NCI-H1048 (cell line): ENCODE data around the gene CORIN.
"Not testable (repeated sequence)": the region's sequence is repeated elsewhere in the genome, so short reads cannot be mapped to it uniquely, and the experiment has no call there.

Source experiments
- DNase-seq: peaks from one replicate; lab custom pipeline; 2025; lab: John Stamatoyannopoulos, UW

The CORIN gene

DNA sequence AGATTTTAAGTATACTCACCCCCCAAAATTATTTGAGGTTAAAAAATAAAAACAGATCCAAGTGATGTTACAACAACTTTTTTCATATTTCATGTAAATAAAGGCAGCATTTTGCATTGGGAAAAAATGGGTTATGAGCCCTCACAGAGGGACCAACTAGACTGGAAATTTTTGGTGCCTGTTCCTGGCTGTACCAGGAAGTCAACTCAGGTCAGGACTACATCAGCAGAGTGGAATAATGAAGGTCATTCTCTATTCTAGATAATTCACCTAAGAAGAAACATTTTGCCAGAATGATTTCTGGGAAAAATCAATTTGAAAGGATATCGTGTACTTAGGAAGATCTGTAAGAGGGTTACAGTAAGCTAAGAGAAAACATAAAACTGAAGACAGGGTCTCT, 66.8 kb downstream of the CORIN start:
- DNase-seq, result no peak

DNA sequence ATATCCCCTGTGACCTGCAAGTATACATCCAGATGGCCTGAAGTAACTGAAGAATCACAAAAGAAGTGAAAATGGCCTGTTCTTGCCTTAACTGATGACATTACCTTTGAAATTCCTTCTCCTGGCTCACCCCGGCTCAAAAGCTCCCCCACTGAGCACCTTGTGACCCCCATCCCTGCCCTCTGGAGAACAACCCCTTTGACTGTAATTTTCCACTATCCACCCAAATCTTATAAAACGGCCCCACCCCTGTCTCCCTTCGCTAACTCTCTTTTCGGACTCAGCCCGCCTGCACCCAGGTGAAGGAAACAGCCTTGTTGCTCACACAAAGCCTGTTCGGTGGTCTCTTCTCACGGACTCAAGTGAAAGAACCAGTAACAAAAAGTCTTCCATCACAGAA, 69.9 kb downstream of the CORIN start:
- not testable (repeated sequence) for DNase-seq

DNA sequence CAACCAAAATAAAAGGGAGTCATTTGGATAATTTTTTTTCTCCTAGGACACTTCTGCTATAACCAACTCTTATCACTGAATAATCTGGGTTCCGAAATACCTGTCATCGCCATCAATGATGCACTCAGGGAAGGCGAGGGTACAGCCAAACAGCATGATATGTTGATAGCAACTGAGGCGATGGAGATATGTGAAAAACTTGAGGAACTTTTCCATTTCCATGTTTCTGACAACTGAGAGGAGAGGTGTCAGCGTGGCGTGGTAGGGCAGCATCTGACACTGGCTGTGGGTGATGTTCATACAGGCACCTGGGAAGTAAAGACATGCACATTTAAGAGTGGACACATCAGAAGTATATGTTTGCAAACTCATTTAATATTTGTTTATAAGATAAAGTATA, 74.6 kb downstream of the CORIN start:
- no peak for DNase-seq

DNA sequence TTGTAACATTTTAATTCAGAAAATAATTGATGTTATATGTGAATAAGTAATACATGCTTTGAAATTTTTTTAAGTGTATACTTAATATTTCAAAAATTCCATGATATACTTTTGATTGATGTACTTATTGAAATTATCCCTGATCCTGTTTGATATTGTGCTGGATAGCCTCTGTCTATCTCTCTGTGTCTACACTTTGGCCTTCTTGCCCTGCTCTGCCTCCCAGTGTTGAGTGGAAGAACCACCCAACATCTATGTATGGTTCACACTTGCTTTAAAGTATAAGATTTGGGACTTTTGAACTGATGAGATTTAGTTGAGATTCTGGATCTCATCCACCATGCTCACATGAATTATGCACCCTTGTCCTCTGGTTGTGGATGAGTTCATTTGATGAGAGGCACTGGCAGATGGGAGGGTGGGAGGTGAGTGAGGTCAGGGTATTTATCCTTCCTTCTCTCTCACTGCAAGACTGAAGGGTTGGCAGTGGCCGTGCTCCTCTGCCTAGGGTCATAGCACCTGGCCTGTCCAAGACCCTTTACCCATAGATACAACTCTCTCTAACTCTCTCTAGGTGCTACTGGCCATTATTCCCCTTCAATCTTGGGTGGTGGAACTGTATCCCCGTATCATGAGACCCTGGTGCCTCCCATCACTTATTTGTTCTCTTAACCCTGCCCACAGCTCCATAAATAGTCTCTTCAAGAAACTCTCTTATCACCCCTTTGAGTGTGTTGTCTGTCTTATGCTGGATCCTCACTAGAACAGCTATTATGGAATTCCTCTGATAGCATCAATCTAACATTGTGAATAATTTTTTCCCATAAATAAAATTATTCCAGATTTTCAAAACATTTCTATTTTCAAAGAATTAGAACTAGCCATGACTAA, 75.2 kb downstream of the CORIN start:
- DNase-seq, result no peak

DNA sequence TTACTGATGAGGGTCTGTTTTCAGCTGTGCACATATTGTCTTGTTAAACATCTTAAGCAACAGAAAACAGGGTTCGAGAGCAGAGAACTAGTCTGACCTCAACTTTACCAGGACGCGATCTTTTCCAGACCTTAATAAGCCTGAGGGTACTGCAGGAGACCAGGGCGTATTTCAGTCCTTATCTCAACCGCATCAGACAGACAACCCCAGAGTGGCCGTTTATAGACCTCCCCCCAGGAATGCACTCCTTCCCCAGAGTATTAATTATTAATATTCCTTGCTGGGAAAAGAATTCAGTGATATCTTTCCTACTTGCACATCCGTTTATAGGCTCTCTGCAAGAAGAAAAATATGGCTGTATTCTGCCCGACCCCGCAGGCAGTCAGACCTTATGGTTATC, 84.6 kb downstream of the CORIN start:
- not testable (repeated sequence) for DNase-seq

DNA sequence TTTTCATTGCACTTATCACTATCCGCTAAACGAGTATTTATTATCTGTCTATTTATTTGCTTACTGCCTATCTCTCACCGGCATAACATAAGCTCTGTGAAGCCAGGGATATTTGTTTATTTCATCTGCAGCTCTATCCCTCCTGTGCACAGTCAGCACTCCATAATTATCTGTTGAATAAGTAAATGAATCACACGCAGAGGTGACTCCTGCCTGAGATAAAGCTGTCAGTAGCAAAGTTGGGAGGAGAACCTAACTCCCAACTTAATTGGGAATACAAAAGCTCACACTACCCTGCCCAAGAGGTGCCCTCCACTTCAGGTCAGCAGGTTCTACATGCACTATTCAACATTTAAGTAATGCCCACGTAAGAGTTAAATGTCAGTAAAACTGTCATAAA, 85.7 kb downstream of the CORIN start:
- DNase-seq, result no peak

DNA sequence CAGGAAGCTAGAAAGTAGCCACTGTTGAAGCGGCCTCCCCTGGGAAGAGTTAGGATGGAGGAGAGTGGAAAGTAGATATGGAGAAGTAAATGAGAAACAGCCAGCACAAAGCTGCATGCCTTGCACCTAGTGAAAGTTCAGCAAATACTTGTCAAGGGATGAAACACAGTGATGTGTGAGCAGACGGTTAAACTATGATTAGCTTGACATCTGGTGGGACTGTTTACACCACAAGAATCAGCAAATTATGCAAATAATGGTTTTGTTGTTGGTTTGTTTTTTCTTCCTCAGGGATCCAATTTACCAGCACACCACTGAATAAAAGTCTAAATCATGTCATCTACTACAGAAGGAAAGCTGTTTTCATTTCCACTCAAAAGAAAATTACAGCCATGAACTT, 87.1 kb downstream of the CORIN start:
- DNase-seq, result no peak

DNA sequence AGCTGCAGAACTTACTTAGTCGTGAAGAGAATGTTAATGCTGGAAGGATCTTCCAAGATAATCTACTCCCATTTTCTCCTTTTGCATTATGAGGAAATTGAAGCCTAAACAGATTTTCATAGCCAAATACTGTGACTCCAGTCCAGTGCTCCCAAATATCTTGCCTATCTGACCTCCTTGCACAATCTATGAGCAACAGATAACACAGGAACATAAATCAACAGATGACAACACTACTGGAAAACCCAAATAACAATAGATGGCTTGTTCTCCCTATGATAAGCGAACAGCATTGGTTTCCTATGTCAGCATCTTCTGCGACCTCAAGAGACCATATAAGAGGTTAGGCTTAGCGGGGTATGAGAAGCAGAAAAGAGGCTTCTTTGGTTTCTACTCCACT, 88.0 kb downstream of the CORIN start:
- no peak for DNase-seq

DNA sequence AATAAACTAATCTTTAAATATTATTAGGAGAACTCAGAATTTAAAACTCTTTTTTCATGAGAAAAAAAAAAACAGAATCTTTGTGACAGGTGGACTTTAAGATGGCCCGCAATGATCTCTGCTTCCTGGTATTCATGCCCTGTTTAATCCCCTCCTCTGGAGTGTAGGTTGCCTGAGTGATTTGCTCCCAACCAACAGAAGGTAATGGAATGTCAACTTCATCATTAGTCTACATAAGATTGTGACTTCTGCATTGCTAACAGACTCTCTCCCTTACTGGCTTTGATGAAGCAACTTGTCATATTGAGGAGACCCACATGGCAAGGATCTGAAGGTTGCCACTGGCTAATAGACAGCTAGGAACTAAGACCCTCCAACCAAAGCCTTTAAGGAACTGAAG, 88.8 kb downstream of the CORIN start:
- DNase-seq, result no peak

DNA sequence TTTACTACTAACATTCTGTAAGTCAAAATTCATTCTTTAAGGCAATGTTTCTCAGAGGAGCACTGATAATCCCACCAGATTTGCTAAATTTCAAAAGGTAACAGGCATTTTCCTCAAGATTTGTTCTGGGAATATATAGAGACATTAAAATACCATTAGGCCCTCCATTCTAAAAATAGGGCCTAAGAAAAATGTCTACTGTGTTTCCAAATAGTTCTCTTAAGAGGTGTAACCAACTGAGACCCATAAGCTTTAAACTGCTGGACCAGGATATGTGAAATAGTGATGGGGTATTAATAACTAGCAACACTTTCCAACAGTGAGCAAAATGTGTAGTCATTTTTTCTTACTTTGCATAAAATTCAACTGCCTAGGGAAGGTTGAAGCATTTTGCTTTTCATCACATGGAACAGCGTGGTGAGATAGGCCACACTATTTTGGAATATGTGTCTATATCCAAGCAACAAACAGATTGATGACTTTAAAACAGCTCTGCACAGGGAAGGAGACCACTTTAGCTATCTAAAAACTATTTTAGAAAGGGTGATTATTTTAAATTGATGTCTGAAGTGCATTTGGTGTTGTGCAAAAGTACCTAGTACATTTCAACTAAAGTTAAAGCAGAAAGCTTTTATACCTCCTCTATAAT, 89.9 kb downstream of the CORIN start:
- no peak for DNase-seq

DNA sequence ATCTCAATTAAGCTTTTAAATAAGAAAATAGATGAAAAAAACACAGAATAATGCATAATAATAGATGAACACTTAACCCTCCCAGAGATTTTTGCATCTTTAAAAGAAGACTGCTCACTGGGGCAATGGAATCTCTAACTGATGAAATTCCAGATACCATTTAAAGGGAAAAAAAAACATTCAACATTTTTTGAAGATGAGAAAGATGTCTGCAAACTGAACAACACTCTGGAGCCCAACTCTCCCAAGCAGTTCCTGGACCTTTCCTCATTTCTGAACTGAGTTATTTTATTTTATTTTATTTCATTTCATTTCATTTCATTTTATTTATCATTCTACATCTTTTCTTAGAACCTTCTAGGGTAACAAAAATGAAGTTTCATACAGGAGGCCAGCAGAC, 90.7 kb downstream of the CORIN start:
- no peak for DNase-seq

DNA sequence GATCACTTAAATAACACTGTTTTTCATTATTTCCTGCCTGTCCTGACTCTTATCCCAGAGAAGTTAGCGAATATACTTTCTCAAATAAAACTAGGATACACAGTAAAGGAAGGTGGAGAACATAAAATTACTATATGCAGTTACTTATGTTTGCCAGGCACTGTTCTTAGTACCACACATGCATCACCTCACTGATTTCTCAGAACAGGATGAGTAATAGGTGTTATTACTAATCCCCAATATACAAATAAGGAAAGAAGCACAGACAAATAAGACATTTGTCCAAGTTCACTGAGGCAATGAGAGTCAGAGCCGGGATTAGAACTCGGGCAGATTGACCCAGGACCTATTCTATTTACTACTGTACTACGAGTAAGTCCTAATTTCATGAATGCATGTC, 91.7 kb downstream of the CORIN start:
- no peak for DNase-seq

DNA sequence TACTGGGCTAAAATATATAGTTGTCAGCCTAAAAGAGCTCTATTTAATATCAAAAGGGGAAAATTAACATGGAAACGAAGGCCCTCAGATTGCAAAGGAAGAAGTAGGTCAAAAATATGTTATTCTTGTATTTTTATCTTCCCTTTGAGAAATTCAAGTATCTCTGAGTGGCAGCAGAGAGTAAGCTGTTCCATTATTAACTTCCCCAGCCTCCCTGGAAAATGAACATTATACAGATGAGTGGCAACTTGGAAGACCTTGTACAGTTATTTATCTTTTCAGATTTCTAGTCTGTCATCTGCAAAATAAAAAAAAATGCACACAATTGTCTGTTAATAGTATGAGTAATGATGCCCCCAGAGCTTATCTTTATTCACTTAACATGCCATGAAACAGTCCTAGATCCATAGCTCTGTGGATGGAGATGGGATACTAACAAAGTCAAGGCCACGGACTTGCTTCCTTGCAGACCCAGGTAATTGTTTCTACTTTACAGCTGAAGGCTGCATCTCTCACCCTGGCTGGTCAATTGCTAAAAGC, 93.0 kb downstream of the CORIN start:
- DNase-seq, result no peak

DNA sequence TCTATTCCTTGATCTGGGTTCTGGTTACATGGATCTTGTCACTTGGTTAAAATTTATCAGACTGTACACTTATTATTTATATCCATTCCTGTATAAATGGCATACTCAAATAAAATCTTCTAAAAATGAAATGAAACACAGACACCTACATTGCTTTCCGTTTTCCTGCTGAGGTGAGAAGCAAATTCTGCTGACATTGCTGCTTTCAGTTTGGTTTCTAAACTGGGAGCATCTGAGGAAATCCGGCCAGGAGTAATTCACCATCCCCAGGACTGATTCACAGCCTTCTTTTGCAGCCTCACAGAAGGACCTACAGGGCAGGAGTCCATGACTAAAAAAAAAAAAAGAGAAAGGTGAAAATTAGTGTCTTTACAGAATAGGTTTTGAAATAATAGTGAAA, 93.6 kb downstream of the CORIN start:
- DNase-seq, result no peak

DNA sequence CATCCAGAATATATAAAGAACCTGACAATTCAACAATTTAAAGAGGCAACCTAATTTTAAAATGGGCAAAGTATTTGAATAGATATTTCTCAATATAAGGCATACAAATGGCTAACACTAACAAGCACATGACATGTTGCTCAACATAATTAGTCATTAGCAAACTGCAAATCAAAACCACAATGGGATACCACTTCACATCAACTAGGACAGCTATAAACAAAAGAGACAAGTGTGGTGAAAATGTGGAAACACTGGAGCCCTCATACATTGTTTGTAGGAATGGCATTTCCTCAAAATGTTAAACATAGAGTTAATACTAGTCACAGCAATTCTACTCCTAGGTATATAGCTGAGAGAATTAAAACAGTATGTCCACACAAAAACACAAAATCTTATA, 96.7 kb downstream of the CORIN start:
- no peak for DNase-seq

DNA sequence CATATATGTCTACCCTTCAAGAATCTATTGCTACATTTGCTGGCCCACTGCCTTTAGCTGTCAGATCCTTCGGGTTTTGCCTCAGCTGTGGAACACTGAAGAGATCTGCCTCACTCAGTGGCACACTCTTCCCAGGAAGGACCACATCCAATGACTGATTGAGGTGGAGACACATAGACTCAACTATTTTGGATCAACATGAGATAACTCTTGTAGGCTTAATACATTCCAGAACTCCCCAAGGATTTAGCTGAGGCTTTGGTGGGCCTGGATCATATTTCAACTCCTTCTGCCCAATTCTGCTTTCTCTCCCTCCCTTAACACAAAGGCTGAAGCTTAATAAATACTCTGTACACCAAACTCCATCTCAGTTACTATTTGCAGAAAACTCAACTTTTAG, 100.5 kb downstream of the CORIN start:
- DNase-seq, result no peak

DNA sequence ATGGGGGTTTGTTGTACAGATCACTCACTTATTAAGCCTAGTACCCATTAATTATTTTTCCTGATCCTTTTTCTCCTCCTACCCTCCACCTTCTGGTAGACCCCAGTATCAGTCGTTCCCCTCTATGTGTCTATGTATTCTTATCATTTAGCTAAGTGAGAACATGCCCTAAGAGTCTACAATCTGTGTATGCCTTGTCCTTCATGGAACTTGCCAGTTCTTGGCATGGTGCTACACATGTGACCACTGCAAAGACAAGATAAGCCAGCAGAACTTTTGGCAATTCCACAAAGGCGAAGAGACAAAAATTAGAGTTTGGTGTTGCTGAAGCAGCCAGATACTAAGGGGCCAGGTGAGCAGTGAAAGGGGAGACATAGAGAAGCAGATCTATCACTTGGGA, 101.3 kb downstream of the CORIN start:
- DNase-seq, result no peak

DNA sequence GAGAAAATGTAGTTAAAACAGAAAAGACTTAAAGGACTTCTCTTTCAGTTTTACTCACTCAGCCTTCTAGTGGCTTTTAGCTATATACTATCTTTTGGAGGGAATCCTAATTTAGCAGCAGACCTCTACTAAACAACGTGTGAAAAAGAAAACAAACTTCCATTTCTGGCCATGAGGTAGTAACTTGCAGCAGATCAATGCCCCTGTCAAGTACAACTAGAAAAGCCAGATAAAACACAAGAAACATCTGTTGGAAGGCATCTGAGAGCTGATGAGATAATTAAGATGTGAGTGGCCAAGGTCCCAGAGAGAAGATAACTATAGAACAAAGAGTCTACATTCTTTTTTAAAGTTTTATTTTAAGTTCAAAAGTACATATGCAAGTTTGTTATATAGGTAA, 101.7 kb downstream of the CORIN start:
- DNase-seq, result no peak

DNA sequence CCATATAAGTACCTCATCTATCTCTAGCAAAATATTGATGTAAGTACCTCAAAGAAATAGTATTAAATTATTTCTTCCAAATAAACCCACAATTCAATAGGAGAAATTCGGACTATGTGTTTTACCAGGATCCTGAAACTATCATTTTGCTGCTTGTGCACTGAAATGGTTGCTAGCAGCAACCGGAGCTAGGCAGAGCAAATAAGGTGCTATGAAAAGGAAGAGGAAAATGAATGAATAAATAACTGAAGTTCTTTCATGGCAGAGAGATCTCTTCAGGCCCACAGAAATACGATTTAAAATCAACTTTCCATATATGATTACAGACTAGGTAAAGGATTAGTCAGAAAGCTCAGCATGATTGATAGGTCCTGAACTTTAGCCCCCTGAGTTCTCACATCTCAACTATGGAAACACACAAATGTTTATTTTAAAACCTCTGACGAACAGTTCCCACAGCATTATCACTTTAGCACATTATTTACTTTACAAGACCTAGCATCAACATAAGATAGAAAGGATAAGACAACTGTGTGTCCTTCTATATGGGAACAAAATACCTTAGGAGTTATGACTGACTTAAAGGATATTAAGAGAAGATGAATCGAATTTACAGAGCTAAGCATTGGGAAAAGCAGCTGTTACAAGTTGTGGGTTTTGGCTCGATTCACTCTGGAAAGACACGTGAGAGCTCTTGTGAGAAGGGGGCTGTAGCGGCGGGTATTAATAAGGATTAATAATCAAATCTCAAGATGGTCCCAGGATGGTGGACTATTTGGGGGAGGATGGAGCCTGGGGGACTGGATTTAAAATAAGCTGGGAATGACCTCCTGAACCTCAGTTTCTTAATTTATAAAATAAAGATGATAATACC, 104.3 kb downstream of the CORIN start:
- DNase-seq, result no peak

DNA sequence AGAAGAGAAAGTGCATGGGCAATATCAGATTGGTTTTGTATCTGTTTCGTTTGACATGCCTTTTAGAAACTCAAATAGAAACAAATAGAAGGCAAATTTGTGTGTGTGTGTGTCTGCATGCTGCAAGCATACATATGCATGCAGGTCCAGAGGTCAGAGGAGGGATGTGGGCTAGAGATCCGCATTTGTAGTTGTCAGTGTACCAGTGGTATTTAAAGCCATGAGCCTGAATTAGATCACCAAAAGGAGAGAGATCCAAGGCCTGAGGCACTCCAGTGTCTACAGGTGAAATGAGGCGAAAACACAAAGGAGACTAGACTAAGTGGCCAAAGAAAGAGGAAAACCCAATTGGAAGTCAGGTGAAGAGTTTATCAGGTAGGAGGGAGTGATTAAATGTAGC, 106.7 kb downstream of the CORIN start:
- DNase-seq, result no peak

DNA sequence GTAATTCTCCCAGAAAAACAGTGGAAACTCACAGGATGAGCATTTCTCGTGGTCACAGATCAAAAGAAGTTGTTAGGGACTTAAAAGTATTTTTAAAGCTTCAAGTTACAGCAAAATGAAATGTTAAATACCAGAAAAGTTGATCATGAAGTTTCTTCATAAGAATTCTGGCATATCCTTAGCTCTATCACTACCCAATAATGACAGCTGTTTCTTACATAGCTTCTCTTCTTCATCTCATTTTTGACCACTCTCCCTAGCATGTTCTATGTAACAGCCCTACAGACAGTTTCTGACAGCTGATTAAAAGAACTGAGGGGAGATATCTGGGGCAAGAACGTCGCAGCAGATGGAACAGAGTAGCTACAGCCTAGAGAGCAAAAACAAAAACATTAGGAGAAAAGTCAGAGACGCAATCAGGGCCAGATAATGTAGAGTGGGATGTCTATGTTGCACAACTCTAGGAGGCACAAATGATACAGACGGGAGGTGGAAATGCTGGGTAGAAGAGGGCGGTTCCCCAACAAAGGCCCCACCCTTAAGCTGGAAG, 108.7 kb downstream of the CORIN start:
- DNase-seq, result no peak

DNA sequence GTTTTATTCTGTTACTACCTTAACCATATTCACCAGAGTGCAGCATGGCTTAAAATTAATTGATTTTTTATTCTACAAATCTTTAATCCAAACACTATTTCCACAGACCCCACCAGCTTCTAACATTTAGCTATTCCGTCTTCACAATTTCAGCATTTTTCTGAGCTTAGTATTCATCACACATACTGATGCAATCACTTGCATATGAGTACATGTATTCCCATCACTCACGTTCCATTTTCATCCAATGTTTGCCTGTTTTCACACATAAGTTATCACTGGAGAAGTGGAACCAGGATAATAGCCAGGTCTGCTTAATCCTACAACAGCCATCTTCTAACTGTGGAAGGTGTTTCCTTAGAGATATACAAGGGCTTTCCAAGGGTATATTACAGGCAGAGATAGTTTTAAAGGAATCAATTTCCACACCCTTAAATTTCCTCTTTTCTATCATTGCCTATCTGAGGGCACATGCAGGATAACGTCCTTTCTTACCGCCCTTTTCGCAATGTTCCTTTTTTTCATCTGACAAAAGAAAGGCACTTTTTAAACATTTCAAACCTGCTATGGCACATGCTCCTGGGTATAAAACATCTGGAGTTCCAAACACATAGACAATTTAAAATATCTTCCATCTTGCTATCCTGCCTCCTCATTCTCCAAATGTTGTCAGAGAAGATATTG, 115.8 kb downstream of the CORIN start:
- no peak for DNase-seq
